HepG2 (cell line): Measurements from ENCODE around the gene IL17RA. TPM values are rescaled to one million over a fixed set of nuclear protein-coding genes. Genes with fewer than 3 reads are reported as not detected.

ENCODE experiments used
- ATAC-seq: fragments of 200-7000 bp; cut with Tn5 transposase; 3 replicates; pipeline ENCODE4 v1.9.1; 2020; ENCODE audit warnings: mild to moderate bottlenecking, moderate library complexity
- BruUV-seq: library from RNA; stranded (reverse); fragments of 400-500 nt; replicated peaks from 2 replicates; lab custom pipeline; 2021; lab: Mats Ljungman, UMichigan
- CTCF ChIA-PET: fragments of 300-600 bp; formaldehyde crosslinking; extraction: SDS; loops from one replicate; lab custom pipeline; 2021; ENCODE audit warnings: low total read pairs, inconsistent platforms, low intra/inter-chr PET ratio; lab: Yijun Ruan, JAX
- POLR2A ChIA-PET: fragments of 350-600 bp; sonication (Branson Sonifier 250); formaldehyde crosslinking; loops from one replicate; lab custom pipeline; 2020; ENCODE audit warnings: antibody characterized with exemption, inconsistent platforms; lab: Yijun Ruan, JAX
- DNase-seq: peaks from one replicate; pipeline ENCODE4 v3.0.0-alpha.2; 2015; ENCODE audit warnings: low spot score
- FAIRE-seq: peaks from 3 replicates; lab custom pipeline; 2011; peaks lifted over from hg19 to GRCh38; lab: Jason Lieb, UNC
- H2AFZ ChIP-seq: one replicate; pipeline ENCODE4 v1.6.1; 2011; ENCODE audit warnings: low read length, inconsistent platforms
- H3K27ac ChIP-seq: fragments of 300-600 bp; 3 replicates; pipeline ENCODE4 v1.8.0; 2011; ENCODE audit warnings: mixed run types, mild to moderate bottlenecking, mixed read lengths, low read length, inconsistent platforms; ENCODE audit not compliant: insufficient read depth; ENCODE audit errors: extremely low read length
- H3K27me3 ChIP-seq, 2 experiments: fragments of 200-600 bp in 1 of 2; 2 replicates in 1 of 2; 3 replicates in 1 of 2; pipeline versions ENCODE4 v1.6.0 to v1.8.0; 2011; ENCODE audit warnings: low read length in 2 of 2, mild to moderate bottlenecking in 2 of 2, moderate library complexity in 2 of 2, inconsistent platforms in 1 of 2; ENCODE audit not compliant: insufficient read depth in 2 of 2, control insufficient read depth in 1 of 2
- H3K36me3 ChIP-seq, 2 experiments: fragments of 200-600 bp in 1 of 2; replicated peaks in 1 of 2; 2 replicates in 1 of 2; 3 replicates in 1 of 2; pipeline versions ENCODE4 v1.5.1 to v1.8.0; 2011; ENCODE audit warnings: low read length in 2 of 2, inconsistent platforms in 1 of 2; ENCODE audit not compliant: insufficient read depth in 2 of 2, control insufficient read depth in 1 of 2
- H3K4me1 ChIP-seq: 2 replicates; pipeline ENCODE4 v1.5.1; 2012; ENCODE audit warnings: low read length, inconsistent platforms; ENCODE audit not compliant: insufficient read depth
- H3K4me2 ChIP-seq: 2 replicates; pipeline ENCODE4 v1.6.0; 2011; ENCODE audit warnings: low read depth, low read length, inconsistent platforms
- H3K4me3 ChIP-seq, 3 experiments: fragments of 200-600 bp in 1 of 3; sonication (generic), shearing (Covaris generic) in 1 of 3; replicated peaks in 1 of 3; 2 replicates each; pipeline ENCODE4 v1.5.1; 2011 to 2016; ENCODE audit warnings: low read length in 3 of 3, inconsistent platforms in 2 of 3, low read depth in 2 of 3, mild to moderate bottlenecking in 2 of 3, control low read depth in 1 of 3, mixed read lengths in 1 of 3; ENCODE audit not compliant: insufficient read depth in 1 of 3
- H3K79me2 ChIP-seq: one replicate; pipeline ENCODE4 v1.6.1; 2011; ENCODE audit warnings: low read length, inconsistent platforms; ENCODE audit not compliant: insufficient read depth
- H3K9ac ChIP-seq: 2 replicates; pipeline ENCODE4 v1.6.0; 2011; ENCODE audit warnings: mild to moderate bottlenecking, low read depth, low read length, inconsistent platforms; ENCODE audit not compliant: insufficient read depth
- H3K9me3 ChIP-seq: 2 replicates; pipeline ENCODE4 v1.5.1; 2012; ENCODE audit warnings: mild to moderate bottlenecking, low read length
- H4K20me1 ChIP-seq: 2 replicates; pipeline ENCODE4 v1.6.0; 2011; ENCODE audit warnings: inconsistent platforms, mild to moderate bottlenecking, low read length, moderate library complexity; ENCODE audit not compliant: insufficient read depth
- ATF7-NPFF ChIP-seq: sonication (generic); formaldehyde crosslinking; IDR thresholded peaks from 2 replicates; pipeline ENCODE4 v1.8.1; 2023; ENCODE audit warnings: mild to moderate bottlenecking, low read depth, missing genetic modification reagents, moderate library complexity
- FOXK2 ChIP-seq: fragments of 450-650 bp; IDR thresholded peaks from 2 replicates; pipeline ENCODE4 v1.6.1; 2016
- GABPB1 ChIP-seq: IDR thresholded peaks from 2 replicates; pipeline ENCODE4 v1.6.1; 2016; ENCODE audit warnings: mild to moderate bottlenecking, missing genetic modification reagents, moderate library complexity, missing compliant biosample characterization
- HBP1 ChIP-seq: IDR thresholded peaks from 2 replicates; pipeline ENCODE4 v1.6.1; 2016; ENCODE audit warnings: low read depth, control low read depth
- MLLT10 ChIP-seq: sonication (generic); formaldehyde crosslinking; IDR thresholded peaks from 2 replicates; pipeline ENCODE4 v1.4.0; 2020; ENCODE audit warnings: missing genetic modification reagents
- MXD1 ChIP-seq: sonication (generic); formaldehyde crosslinking; IDR thresholded peaks from 2 replicates; pipeline ENCODE4 v1.4.0; 2020; ENCODE audit warnings: mild to moderate bottlenecking, missing genetic modification reagents
- NCOA1 ChIP-seq: sonication (generic); formaldehyde crosslinking; IDR thresholded peaks from 2 replicates; pipeline ENCODE4 v1.9.0; 2021; ENCODE audit warnings: missing genetic modification reagents
- NFIB ChIP-seq: sonication (generic); formaldehyde crosslinking; IDR thresholded peaks from 2 replicates; pipeline ENCODE4 v1.9.0; 2021; ENCODE audit warnings: missing genetic modification reagents, mild to moderate bottlenecking, borderline replicate concordance
- NFYB ChIP-seq: sonication (generic); formaldehyde crosslinking; IDR thresholded peaks from 2 replicates; pipeline ENCODE4 v1.4.0; 2020; ENCODE audit warnings: missing genetic modification reagents
- RFX5 ChIP-seq: IDR thresholded peaks from 2 replicates; pipeline ENCODE4 v1.6.1; 2011; ENCODE audit warnings: low read depth, low read length, improper control_type of control experiment
- RORA ChIP-seq: sonication (generic); formaldehyde crosslinking; IDR thresholded peaks from 2 replicates; pipeline ENCODE4 v1.5.0; 2020; ENCODE audit warnings: mild to moderate bottlenecking, missing genetic modification reagents, moderate library complexity
- SMAD1 ChIP-seq: sonication (generic); formaldehyde crosslinking; IDR thresholded peaks from 2 replicates; pipeline ENCODE4 v1.4.0; 2020; ENCODE audit warnings: missing genetic modification reagents, low read depth, mild to moderate bottlenecking, borderline replicate concordance
- SRF ChIP-seq: IDR thresholded peaks from 2 replicates; pipeline ENCODE4 v1.6.1; 2011; ENCODE audit warnings: mild to moderate bottlenecking, low read depth, low read length, moderate library complexity
- ZFP1 ChIP-seq: IDR thresholded peaks from 2 replicates; pipeline ENCODE4 v1.6.1; 2016
- ZNF292 ChIP-seq: sonication (generic); formaldehyde crosslinking; IDR thresholded peaks from 2 replicates; pipeline ENCODE4 v1.8.1; 2022; ENCODE audit warnings: mild to moderate bottlenecking, low read depth, missing genetic modification reagents, borderline replicate concordance
- ZNF484 ChIP-seq: sonication (generic); formaldehyde crosslinking; IDR thresholded peaks from 2 replicates; pipeline ENCODE4 v1.5.1; 2020; ENCODE audit warnings: mild to moderate bottlenecking, low read depth, missing genetic modification reagents, borderline replicate concordance
- ZNF83 ChIP-seq: sonication (generic); formaldehyde crosslinking; IDR thresholded peaks from 2 replicates; pipeline ENCODE4 v1.4.0; 2020; ENCODE audit warnings: missing genetic modification reagents, mild to moderate bottlenecking, borderline replicate concordance
- WGBS: methylation state at CpG from one replicate; pipeline ENCODE4 v1.1.6; 2017; ENCODE audit warnings: low lambda C conversion rate; 5-methylcytosine and 5-hydroxymethylcytosine counted together
- in situ Hi-C: cut with HindIII; loops from 2 replicates; pipeline ENCODE4 v1.10.0; 2017; ENCODE audit warnings: low pct_unique_long_range_greater_than_20kb; ENCODE audit not compliant: extremely low pct_ligation_motif_present
- intact Hi-C: fragments of 100-400 bp; cut with micrococcal nuclease; formaldehyde crosslinking; loops from one replicate; pipeline ENCODE4 v1.10.0; 2022; ENCODE audit not compliant: unreplicated experiment
- polyA plus RNA-seq, 8 experiments: library from polyadenylated mRNA; depleted of rRNA in 3 of 8; stranded (reverse) in 7 of 8; unstranded in 1 of 8; fragments of >200 nt; fragmentation: Illumina TruSeq in 4 of 8; extraction: Trizol in 4 of 8; gene quantifications; 2 replicates each; pipeline versions ENCODE4 v1.2.1 to v1.2.3, GENCODE V29; 2011 to 2016; ENCODE audit warnings: low read depth in 4 of 8, missing spikeins in 1 of 8, mixed read lengths in 1 of 8; ENCODE audit not compliant: insufficient read depth in 1 of 8
- total RNA-seq, 5 experiments: library from RNA; depleted of rRNA; stranded (reverse); fragments of >200 nt; fragmentation: Illumina TruSeq; extraction: Trizol; gene quantifications; 2 replicates each; pipeline ENCODE4 v1.2.3, GENCODE V29; 2016; ENCODE audit warnings: low read depth in 1 of 5
- TF ChIP-seq, protein P1 (sequence below): sonication (generic); formaldehyde crosslinking; conservative IDR thresholded peaks from 2 replicates; pipeline ENCODE4 v1.8.0; 2022; ENCODE audit warnings: missing genetic modification reagents
- TF ChIP-seq, protein P2 (sequence below): sonication (generic); formaldehyde crosslinking; conservative IDR thresholded peaks from 2 replicates; pipeline ENCODE4 v1.5.0; 2020; ENCODE audit warnings: missing genetic modification reagents

IL17RA gene
- total and polyA plus RNA-seq, 2 of the 13 experiments (the other 11 are each of a cell fraction or from before 2014, with no cell fraction given): 2.5 to 8.2 TPM

DNA sequence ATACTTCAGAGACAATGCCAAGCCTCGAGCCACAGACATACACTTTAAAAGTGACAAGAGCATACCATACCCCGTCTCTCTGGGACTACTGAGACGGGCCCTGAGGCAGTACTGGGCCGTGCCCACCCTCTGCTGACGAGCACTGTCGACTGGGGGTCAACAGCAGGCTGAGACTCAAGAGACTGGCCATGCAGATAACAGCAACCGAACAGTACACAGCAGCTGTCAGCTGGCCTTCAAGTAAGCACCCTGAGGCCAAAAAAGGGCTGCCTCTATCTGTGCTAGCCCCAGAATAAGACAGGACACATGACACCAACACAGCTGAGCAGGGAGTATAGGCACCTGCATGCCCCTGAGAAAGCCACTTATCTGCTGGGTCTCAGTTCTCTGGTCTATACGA lies 55.2 kb downstream of the IL17RA start (continued):
- TF ChIP-seq, protein P1, sequence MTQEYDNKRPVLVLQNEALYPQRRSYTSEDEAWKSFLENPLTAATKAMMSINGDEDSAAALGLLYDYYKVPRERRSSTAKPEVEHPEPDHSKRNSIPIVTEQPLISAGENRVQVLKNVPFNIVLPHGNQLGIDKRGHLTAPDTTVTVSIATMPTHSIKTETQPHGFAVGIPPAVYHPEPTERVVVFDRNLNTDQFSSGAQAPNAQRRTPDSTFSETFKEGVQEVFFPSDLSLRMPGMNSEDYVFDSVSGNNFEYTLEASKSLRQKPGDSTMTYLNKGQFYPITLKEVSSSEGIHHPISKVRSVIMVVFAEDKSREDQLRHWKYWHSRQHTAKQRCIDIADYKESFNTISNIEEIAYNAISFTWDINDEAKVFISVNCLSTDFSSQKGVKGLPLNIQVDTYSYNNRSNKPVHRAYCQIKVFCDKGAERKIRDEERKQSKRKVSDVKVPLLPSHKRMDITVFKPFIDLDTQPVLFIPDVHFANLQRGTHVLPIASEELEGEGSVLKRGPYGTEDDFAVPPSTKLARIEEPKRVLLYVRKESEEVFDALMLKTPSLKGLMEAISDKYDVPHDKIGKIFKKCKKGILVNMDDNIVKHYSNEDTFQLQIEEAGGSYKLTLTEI: no peak
- TF ChIP-seq RFX5 (no peak), FOXK2 (no peak)

DNA sequence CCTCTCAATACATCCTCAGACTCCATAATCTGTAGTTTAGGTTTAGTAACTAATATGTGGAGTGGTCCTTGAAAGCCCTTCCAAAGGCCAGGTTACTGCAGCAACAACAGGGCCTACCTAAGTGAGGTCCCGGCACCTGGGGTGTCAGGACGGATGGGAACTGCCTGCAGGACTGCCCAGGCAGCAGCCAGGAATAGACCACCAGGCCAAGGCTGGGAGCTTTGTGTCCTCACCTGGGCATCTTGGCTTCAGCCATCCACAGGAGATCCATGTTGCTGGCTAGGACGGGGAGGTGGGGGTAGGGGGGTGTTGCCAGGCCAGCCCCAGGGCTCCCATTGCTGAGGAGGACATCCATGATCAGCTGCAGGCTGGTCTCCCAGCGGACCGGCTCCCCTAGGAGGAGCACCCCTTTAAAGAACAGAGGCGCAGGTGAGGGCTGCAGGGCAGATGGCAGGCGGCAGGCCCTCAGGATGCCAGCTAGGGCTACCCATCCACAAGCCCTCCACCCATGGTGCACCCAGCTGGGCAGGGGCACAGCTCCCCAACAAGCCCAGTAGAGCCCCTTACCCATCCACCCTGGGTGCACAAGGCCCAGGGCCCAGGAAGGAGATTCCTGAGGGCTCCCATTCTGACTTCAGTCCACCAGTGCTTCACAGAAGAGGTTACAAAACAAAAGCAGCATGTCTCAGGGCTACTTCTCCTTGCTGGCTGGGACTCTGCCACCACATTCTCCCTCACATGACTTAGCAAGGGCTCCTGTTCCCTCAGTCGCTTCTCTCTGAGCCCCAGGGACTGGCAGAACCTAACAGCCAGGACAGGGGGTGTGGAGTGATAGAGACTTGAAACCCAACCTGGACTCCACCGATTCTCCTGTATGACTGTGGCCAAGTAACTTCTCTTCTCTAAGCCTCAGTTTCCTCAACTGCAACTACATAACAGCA lies 56.3 kb downstream of the IL17RA start:
- Histone ChIP-seq H2AFZ (no peak overlapping the region), H3K9me3 (no peaks in the 10 kb centered on the region), H3K27ac (no peak overlapping the region), H3K4me2 (no peak overlapping the region), H3K79me2 (no peaks in the 10 kb centered on the region), H3K9ac (no peak overlapping the region), H3K36me3 (no peaks in the 10 kb centered on the region), H3K27me3 (peaks cover 0 to 1% of the 10 kb centered on the region in 2 experiments; a peak in 1 of 5 replicates), H3K4me1 (no peaks in the 10 kb centered on the region), H4K20me1 (no peaks in the 10 kb centered on the region), H3K4me3 (no peak overlapping the region)
- in situ Hi-C loops (no loop called here), intact Hi-C loops (no loop called here)
- ATAC-seq (no peak), DNase-seq (no peak), FAIRE-seq (no peak)
- CTCF ChIA-PET: no interaction called here
- WGBS: no CpG with 5 or more reads among the region's 9 CpGs
- POLR2A ChIA-PET: no interaction called here
- BruUV-seq: no TSS peak
- TF ChIP-seq ZNF292 (CRISPR knock-in tag): no peak
- TF ChIP-seq MLLT10 (CRISPR knock-in tag): no peak
- no peak for TF ChIP-seq ZFP1 (CRISPR knock-in tag)
- TF ChIP-seq, protein P2, sequence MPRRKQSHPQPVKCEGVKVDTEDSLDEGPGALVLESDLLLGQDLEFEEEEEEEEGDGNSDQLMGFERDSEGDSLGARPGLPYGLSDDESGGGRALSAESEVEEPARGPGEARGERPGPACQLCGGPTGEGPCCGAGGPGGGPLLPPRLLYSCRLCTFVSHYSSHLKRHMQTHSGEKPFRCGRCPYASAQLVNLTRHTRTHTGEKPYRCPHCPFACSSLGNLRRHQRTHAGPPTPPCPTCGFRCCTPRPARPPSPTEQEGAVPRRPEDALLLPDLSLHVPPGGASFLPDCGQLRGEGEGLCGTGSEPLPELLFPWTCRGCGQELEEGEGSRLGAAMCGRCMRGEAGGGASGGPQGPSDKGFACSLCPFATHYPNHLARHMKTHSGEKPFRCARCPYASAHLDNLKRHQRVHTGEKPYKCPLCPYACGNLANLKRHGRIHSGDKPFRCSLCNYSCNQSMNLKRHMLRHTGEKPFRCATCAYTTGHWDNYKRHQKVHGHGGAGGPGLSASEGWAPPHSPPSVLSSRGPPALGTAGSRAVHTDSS: no peak
- TF ChIP-seq NFIB (CRISPR knock-in tag): no peak
- TF ChIP-seq SMAD1: no peak
- no peak for TF ChIP-seq RORA
- TF ChIP-seq HBP1 (CRISPR knock-in tag): no peak
- no peak for TF ChIP-seq ATF7-NPFF (CRISPR knock-in tag)
- TF ChIP-seq GABPB1 (CRISPR knock-in tag): no peak
- no peak for TF ChIP-seq MXD1 (CRISPR knock-in tag)
- no peak for TF ChIP-seq SRF
- no peak for TF ChIP-seq NCOA1
- TF ChIP-seq ZNF83 (CRISPR knock-in tag): no peak
- no peak for TF ChIP-seq ZNF484 (CRISPR knock-in tag)
- no peak for TF ChIP-seq NFYB (CRISPR knock-in tag)
